Loucy (cell line): Measurements from ENCODE around the gene CCDC92B.

ENCODE experiments used
- CTCF ChIP-seq: fragments of 200-600 bp; sonication (generic); conservative IDR thresholded peaks from 2 replicates; pipeline ENCODE4 v1.5.1; 2014; ENCODE audit warnings: mild to moderate bottlenecking, antibody characterized with exemption, low read length
- EZH2phosphoT487 ChIP-seq: fragments of 200-600 bp; IDR thresholded peaks from 2 replicates; pipeline ENCODE4 v1.6.1; 2018; ENCODE audit warnings: antibody characterized with exemption, mild to moderate bottlenecking, moderate library complexity, borderline replicate concordance

DNA sequence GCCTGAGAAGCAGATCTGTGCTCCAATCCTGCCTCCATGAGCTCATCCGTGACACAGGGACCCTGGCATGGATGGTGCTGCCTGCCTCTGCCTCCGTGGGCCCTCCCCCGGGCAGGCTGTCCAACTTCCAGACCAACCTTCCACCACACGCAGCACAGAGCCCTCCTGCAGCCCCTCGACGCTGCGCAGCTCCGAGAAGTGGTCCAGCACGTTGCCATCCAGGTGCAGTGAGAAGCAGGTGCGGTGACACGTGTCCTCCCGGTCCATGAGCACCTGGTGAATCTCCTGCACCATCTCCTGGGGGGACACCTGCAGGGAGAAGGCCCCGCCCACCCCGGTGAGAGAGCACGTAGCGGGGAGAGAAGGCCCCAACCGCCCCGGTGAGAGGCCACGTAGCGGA is 46.3 kb downstream of the CCDC92B start:
- no peak for TF ChIP-seq CTCF
- no peak for TF ChIP-seq EZH2phosphoT487
